ENCODE measurements around the gene CHST8. TPM values are rescaled to one million over a fixed set of nuclear protein-coding genes. Genes with fewer than 3 reads are reported as not detected.
"Not testable (repeated sequence)": the region's sequence is repeated elsewhere in the genome, so short reads cannot be mapped to it uniquely, and the experiment has no call there.

CHST8 gene
- total RNA-seq, 1 experiment from 2014 or later, result not detected

GRCh38 chr19:33613620-33614000, 8.1 kb upstream of the CHST8 start:
- CTCF ChIA-PET, result no interaction called here

GRCh38 chr19:33616346-33616745, 5.4 kb upstream of the CHST8 start:
- no peaks in the 10 kb centered on the region for H3K9me3 Mint-ChIP-seq (ENCODE audit: unreplicated experiment)
- H3K36me3 ChIP-seq (ENCODE audit: control insufficient read depth, insufficient read depth, low read length), result no peaks in the 10 kb centered on the region

More at GRCh38 chr19:33613620-33614000, 8.1 kb upstream of the CHST8 start:
- no TSS peak for BruUV-seq (replicated peaks)
- H3K4me3 Mint-ChIP-seq (ENCODE audit: unreplicated experiment), result no peak overlapping the region
- no peaks in the 10 kb centered on the region for H3K4me1 ChIP-seq
- intact Hi-C loops (cut with micrococcal nuclease; ENCODE audit: unreplicated experiment), result no loop called here
- no peak for DNase-seq
- peaks cover 20% of the 10 kb centered on the region for H3K9me3 ChIP-seq
- H3K9me3 Mint-ChIP-seq (ENCODE audit: unreplicated experiment), result peaks cover 16% of the 10 kb centered on the region
- H3K27me3 Mint-ChIP-seq (ENCODE audit: insufficient read depth, unreplicated experiment), result peaks cover 10% of the 10 kb centered on the region
- no peak for TF ChIP-seq CTCF (IDR thresholded peaks at IDR 0.05; ENCODE audit: insufficient read depth in 1 of 2, low read depth in 1 of 2, low read length in 1 of 2, severe bottlenecking in 1 of 2, unreplicated experiment in 1 of 2)
- H3K36me3 Mint-ChIP-seq (ENCODE audit: insufficient read depth, unreplicated experiment), result no peaks in the 10 kb centered on the region
- no peaks in the 10 kb centered on the region; the same call in 1 of the 2 replicates for H3K27me3 ChIP-seq (replicated peaks; ENCODE audit: control insufficient read depth, insufficient read depth, low read length)
- H3K27ac Mint-ChIP-seq (ENCODE audit: unreplicated experiment), result no peak overlapping the region
- H3K4me1 Mint-ChIP-seq (ENCODE audit: low read depth, unreplicated experiment), result no peaks in the 10 kb centered on the region
- no peak overlapping the region for H3K4me3 ChIP-seq (ENCODE audit: low read depth, low read length)
- POLR2A ChIA-PET, result no interaction called here
- no peaks in the 10 kb centered on the region for H3K36me3 ChIP-seq (ENCODE audit: control insufficient read depth, insufficient read depth, low read length)

GRCh38 chr19:33616857-33617256, 4.9 kb upstream of the CHST8 start:
- POLR2A ChIA-PET, result no interaction called here

More at GRCh38 chr19:33616346-33616745, 5.4 kb upstream of the CHST8 start:
- no peak for TF ChIP-seq CTCF (IDR thresholded peaks at IDR 0.05; ENCODE audit: insufficient read depth in 1 of 2, low read depth in 1 of 2, low read length in 1 of 2, severe bottlenecking in 1 of 2, unreplicated experiment in 1 of 2)
- Histone ChIP-seq H3K4me3 (ENCODE audit: low read depth, low read length) (no peak overlapping the region), H3K9me3 (no peaks in the 10 kb centered on the region), H3K27me3 (replicated peaks; ENCODE audit: control insufficient read depth, insufficient read depth, low read length) (peaks cover 2% of the 10 kb centered on the region; the same call in 1 of the 2 replicates), H3K4me1 (no peaks in the 10 kb centered on the region)
- Mint-ChIP-seq H3K27ac (ENCODE audit: unreplicated experiment) (no peak overlapping the region), H3K36me3 (ENCODE audit: insufficient read depth, unreplicated experiment) (no peaks in the 10 kb centered on the region), H3K4me3 (ENCODE audit: unreplicated experiment) (no peak overlapping the region), H3K27me3 (ENCODE audit: insufficient read depth, unreplicated experiment) (peaks cover 21% of the 10 kb centered on the region), H3K4me1 (ENCODE audit: low read depth, unreplicated experiment) (no peaks in the 10 kb centered on the region)
- BruUV-seq (replicated peaks), result no TSS peak
- intact Hi-C loops (cut with micrococcal nuclease; ENCODE audit: unreplicated experiment), result no loop called here
- no peak for DNase-seq
- ChIA-PET POLR2A (no interaction called here), CTCF (no interaction called here)

GRCh38 chr19:33618363-33618762, 3.4 kb upstream of the CHST8 start:
- H3K36me3 Mint-ChIP-seq (ENCODE audit: insufficient read depth, unreplicated experiment); DNase-seq; BruUV-seq (replicated peaks); H3K27me3 ChIP-seq (replicated peaks; ENCODE audit: control insufficient read depth, insufficient read depth, low read length); CTCF ChIA-PET; H3K27ac Mint-ChIP-seq (ENCODE audit: unreplicated experiment); H3K4me3 ChIP-seq (ENCODE audit: low read depth, low read length); H3K9me3 Mint-ChIP-seq (ENCODE audit: unreplicated experiment); H3K4me3 Mint-ChIP-seq (ENCODE audit: unreplicated experiment); H3K4me1 Mint-ChIP-seq (ENCODE audit: low read depth, unreplicated experiment); H3K9me3 ChIP-seq; H3K36me3 ChIP-seq (ENCODE audit: control insufficient read depth, insufficient read depth, low read length); H3K4me1 ChIP-seq; intact Hi-C loops (cut with micrococcal nuclease; ENCODE audit: unreplicated experiment): not testable (repeated sequence)
- H3K27me3 Mint-ChIP-seq (ENCODE audit: insufficient read depth, unreplicated experiment), result peaks cover 17% of the 10 kb centered on the region
- POLR2A ChIA-PET, result interaction anchor here (0.7 kb wide), 1 partner anchor 831 kb away, joined by 17 read pairs; no protein-coding TSS in a partner anchor

More at GRCh38 chr19:33616857-33617256, 4.9 kb upstream of the CHST8 start:
- H3K27me3 ChIP-seq (replicated peaks; ENCODE audit: control insufficient read depth, insufficient read depth, low read length), result peaks cover 2% of the 10 kb centered on the region; the same call in 1 of the 2 replicates
- Mint-ChIP-seq H3K27ac (ENCODE audit: unreplicated experiment) (no peak overlapping the region), H3K9me3 (ENCODE audit: unreplicated experiment) (no peaks in the 10 kb centered on the region), H3K27me3 (ENCODE audit: insufficient read depth, unreplicated experiment) (peaks cover 21% of the 10 kb centered on the region), H3K36me3 (ENCODE audit: insufficient read depth, unreplicated experiment) (no peaks in the 10 kb centered on the region), H3K4me3 (ENCODE audit: unreplicated experiment) (no peak overlapping the region), H3K4me1 (ENCODE audit: low read depth, unreplicated experiment) (no peaks in the 10 kb centered on the region)
- no peak for DNase-seq
- TF ChIP-seq CTCF (IDR thresholded peaks at IDR 0.05; ENCODE audit: insufficient read depth in 1 of 2, low read depth in 1 of 2, low read length in 1 of 2, severe bottlenecking in 1 of 2, unreplicated experiment in 1 of 2), result no peak
- CTCF ChIA-PET, result no interaction called here
- H3K36me3 ChIP-seq (ENCODE audit: control insufficient read depth, insufficient read depth, low read length), result no peaks in the 10 kb centered on the region
- H3K4me1 ChIP-seq, result no peaks in the 10 kb centered on the region
- H3K4me3 ChIP-seq (ENCODE audit: low read depth, low read length), result no peak overlapping the region
- intact Hi-C loops (cut with micrococcal nuclease; ENCODE audit: unreplicated experiment), result no loop called here
- no peaks in the 10 kb centered on the region for H3K9me3 ChIP-seq
- no TSS peak for BruUV-seq (replicated peaks)

Measured in Caco-2 (cell line).